ENCODE data around the gene CCDC190.
"Not testable (repeated sequence)": the region's sequence is repeated elsewhere in the genome, so short reads cannot be mapped to it uniquely, and the experiment has no call there.

The CCDC190 gene

DNA sequence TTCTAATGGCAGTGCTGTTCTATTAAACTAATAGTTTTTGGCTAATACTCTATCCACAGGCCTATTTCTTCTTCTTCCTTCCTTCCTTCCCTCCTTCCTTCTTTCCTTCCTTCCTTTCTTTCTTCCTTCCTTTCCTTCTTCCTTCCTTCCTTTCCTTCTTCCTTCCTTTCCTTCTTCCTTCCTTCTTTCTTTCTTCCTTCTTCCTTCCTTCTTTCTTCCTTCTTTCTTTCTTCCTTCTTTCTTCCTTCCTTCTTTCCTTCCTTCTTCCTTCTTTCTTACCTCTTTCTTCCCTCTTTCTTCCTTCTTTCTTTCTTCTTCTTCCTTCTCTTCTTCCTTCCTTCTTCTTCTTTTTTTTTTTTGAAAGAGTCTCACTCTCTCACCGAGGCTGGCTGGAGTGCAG lies 31.7 kb downstream of the CCDC190 start:
- DNase-seq = no peak

GRCh38 chr1:162823771-162824525 lies 37.0 kb downstream of the CCDC190 start:
- no peak for DNase-seq

DNA sequence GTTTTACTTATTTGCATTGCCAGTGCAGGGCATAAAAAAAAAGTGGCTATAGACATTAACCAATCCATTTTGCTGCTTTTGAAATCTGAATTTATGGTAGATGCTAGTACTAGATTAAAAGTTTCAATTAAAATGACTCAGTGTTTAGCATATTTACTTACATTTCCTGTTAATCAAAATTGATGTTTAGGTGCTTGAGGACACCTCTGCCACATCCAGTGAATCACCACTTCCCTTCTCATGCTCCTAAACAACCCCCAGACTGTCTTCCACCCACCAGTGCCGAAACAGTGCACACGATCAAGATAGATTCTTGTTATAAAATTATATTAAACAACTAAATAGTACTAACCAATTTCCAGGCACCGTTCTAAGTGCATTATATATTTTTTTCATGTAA lies 37.7 kb downstream of the CCDC190 start:
- DNase-seq = no peak

DNA sequence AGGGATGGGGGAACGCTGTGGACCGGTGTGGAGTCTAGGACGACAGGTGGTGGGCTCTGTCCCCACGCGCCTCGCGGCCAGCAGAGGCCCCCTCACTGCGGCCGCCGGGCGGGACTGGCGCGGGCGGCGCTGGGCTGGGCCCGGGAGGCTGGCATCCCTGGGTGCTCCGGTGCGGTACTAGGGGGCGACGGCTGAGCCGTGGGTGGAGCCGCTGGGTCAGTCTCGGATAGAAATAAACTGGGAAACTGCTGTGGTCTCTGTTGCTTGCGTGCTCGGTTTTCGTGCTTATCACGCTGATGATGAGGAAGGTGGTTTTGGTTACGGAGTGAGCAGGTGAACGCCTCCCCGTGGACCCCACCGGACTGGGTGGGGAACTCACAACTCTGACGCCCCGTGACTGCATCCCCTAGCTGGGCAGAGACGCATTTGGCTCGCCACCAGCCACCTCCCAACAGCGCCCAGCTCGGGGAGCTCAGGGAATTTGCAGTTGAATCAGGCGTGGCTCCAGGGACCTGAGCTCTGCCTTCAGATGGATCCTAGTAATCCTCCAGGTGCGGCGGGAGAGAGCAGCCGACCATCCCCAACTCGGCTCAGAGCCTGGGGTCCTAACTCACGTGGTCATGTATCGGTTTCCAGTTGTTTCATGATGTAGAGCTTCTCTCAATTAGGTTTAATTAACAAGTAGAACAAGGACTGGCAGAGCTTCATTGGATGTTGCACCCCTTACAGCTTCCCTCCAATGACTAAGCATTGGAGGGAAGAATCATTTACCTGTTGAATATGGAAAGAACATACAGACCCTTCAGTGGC lies 38.4 kb downstream of the CCDC190 start:
- no peak for DNase-seq

DNA sequence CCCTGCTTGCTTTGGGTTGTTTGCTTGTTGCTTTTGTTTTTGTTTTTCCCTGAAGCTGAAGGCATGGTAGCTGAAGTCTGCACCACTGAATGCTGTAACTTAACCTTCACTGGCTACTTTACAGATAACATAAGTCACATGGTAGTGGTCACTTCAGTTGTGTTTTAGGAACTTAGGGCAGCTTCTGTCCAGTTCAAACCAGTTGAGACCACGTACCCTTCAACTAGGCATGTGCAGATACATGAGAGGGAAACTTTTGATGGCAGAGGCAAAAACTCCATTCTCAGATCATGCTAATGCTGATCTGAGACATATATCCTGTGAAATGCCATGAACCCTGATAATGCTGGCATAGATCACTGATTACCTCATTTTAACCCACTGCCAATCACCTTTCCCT lies 42.3 kb downstream of the CCDC190 start:
- DNase-seq = not testable (repeated sequence)

DNA sequence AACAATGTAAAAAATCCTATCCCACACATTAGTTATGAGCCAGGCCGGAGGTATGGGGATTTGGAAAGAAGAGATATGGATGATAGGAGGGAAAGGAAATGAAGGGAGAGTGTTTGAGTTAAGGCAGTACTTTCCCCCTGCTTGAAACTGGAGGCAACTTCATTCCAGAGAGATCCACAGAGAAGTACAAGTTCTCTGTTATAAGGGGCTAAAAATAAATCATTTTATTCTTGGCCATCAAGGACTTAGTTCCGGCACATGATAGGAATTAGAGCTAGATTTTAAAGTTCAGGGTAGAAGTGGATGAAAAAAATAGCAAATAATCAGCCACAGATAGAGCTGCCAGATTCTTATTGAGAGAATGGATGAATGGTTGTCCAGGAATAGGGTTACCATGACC lies 42.8 kb downstream of the CCDC190 start:
- DNase-seq = not testable (repeated sequence)

- not testable (repeated sequence) for DNase-seq
These were observed 48.6 kb downstream of the CCDC190 start for GRCh38 chr1:162812357-162812756.

GRCh38 chr1:162807503-162807902 lies 53.5 kb downstream of the CCDC190 start:
- DNase-seq = not testable (repeated sequence)
